Body of pancreas (tissue), 4 donors: ENCODE results near the gene RNF187.

Experiments
- CTCF ChIP-seq, 7 experiments: fragments of 450-650 bp in 4 of 7; fragments of 200-600 bp in 3 of 7; sonication (generic) in 3 of 7; IDR thresholded peaks; one replicate each; pipeline ENCODE4 v1.5.1; 2016 to 2019; ENCODE audit warnings: antibody characterized with exemption in 7 of 7
- POLR2A ChIP-seq, 3 donors: fragments of 450-650 bp; IDR thresholded peaks; one replicate each; pipeline ENCODE4 v1.6.1; 2016; ENCODE audit warnings: antibody characterized with exemption in 3 of 3, mild to moderate bottlenecking in 2 of 3

- TF ChIP-seq POLR2A (IDR thresholded peaks at IDR 0.05) (no peak), CTCF (IDR thresholded peaks at IDR 0.05) (no peak)
Observed at GRCh38 chr1:228511546-228512445, 24.6 kb downstream of the RNF187 start.
